HK-2 (cell line): ENCODE results near the gene POLR2A.

Experiments used
- DNase-seq: peaks from one replicate; pipeline ENCODE4 v3.0.0-alpha.2; 2018; ENCODE audit not compliant: unreplicated experiment

Gene POLR2A

DNA sequence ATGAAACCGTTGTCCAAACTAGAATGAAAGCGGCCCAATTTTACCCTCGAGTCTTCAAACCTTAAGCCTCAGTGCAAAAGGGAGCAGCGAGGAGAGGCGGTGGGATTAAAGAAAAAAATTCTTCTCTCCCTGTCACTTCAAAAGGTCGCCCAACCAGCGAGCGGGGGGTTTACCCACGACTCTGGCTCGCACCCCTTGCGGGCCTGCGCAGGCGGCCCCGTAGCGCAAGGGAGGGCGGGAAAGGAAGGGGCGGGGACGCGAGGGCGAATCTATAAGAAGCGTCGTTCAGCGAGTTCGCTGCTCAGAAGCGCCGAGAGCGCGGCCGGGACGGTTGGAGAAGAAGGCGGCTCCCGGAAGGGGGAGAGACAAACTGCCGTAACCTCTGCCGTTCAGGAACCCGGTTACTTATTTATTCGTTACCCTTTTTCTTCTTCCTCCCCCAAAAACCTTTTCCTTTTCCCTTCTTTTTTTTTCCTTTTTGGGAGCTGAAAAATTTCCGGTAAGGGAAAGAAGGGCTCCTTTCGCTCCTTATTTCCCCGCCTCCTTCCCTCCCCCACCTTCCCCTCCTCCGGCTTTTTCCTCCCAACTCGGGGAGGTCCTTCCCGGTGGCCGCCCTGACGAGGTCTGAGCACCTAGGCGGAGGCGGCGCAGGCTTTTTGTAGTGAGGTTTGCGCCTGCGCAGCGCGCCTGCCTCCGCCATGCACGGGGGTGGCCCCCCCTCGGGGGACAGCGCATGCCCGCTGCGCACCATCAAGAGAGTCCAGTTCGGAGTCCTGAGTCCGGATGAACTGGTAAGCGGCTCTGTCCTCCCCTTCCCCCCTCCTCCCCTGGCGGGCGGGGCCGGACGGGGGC is at the start of gene POLR2A:
Gene POLR2A (plus strand): TSS at position 300 of the 852 bp plus-strand sequence.
- DNase-seq: peak; percentile 98

DNA sequence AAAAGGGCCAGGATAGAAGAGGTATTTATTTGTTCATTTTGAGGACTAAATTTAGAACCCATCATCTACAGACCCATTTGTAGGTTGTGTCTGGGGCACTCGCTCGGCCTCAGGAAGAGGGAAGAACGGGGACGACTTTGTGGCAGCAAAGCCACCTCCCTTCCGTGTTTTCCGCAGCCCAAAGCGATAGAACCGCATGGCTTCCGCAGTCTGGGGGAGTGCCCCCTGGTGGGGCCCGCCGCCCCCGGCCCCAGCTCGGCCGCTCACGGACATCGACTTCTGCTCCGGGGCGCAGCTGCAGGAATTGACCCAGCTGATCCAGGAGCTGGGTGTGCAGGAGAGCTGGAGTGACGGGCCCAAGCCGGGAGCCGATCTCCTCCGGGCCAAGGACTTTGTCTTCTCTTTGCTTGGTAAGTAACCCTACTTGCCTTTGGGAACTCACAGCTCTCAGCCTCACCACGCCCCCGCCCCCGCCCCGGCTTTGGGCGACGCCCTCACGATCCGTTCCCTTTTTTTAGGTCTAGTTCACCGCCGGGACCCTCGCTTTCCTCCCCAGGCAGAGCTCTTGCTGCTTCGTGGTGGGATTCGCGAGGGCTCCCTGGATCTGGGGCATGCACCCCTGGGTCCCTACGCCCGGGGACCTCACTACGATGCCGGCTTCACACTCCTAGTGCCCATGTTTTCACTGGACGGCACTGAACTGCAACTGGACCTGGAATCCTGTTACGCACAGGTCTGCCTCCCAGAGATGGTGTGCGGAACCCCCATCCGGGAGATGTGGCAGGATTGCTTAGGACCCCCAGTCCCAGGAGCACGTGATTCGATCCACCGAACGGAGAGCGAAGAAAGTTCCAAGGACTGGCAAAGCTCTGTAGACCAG is 48.2 kb upstream of the POLR2A start:
- peak; percentile 68 for DNase-seq

- DNase-seq: peak; percentile 73
Observed at GRCh38 chr17:7436556-7437368, 47.4 kb upstream of the POLR2A start.

- no peak for DNase-seq
Observed at GRCh38 chr17:7437369-7437863, 46.8 kb upstream of the POLR2A start.

DNA sequence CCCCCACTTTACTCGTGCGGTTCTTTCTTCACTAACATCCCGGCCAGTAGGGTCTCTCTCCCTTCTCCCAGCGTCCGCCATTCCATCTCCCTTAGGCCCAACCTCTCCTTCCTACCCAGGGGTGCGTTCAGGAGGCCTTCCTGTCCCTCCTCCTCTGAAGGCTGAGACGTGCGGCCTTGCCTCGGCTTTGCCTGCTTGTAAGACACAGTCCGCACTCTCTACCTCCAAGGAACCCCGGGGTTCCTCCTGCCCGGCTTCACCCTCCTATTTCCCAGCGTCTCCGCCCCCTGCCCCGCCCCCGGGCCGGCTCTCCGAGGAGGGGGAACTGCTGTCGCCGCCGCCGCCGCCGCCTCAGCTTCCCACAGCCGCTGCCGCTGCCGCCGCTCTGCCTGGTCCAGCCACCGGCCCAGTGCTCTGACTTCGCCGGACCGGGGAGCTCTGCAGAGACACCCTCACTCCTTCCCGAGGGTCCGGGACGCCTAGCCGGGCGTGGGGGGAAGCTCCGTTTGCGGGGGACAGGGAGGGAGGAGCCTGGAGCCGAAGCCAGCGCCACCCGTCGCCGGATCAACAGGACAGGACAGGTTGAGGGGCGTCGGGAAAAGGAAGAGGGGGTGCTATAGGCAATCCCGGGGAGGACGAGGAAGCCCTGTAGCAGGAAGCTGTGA is 46.1 kb upstream of the POLR2A start:
- DNase-seq: no peak

- DNase-seq: no peak
Observed at GRCh38 chr17:7438656-7439460, 45.3 kb upstream of the POLR2A start.

- DNase-seq: no peak
Observed at GRCh38 chr17:7439462-7440112, 44.6 kb upstream of the POLR2A start, which contains the start of gene FGF11. Gene FGF11 (plus strand): TSS chr17:7439512. CDS start chr17:7439621, 109 bp downstream.

- peak; percentile 78 for DNase-seq
Observed at GRCh38 chr17:7440113-7440833, 43.9 kb upstream of the POLR2A start.

DNA sequence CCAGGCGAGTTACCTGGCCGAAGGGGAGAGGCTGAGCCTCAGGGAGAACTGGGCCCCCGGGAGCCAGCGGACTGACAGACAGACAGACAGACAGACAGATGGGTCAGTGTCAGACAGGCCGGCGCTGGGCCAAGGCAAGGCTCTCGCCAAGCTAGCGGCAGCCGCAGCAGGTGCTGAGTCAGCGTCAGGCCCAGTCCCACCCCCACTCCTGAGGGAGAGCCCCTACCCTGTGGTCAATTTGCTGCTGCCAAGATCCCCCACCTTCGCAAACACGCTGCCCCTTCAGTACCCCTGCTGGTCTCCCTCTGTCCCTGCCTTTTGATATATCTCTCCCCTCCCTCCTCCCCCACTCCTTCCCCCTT is 43.4 kb upstream of the POLR2A start:
- DNase-seq: peak; percentile 85

GRCh38 chr17:7441266-7441665 is 42.9 kb upstream of the POLR2A start:
- DNase-seq: no peak

GRCh38 chr17:7442142-7442541 is 42.0 kb upstream of the POLR2A start:
- DNase-seq: no peak

GRCh38 chr17:7443499-7444485 is 40.4 kb upstream of the POLR2A start:
- DNase-seq: no peak

DNA sequence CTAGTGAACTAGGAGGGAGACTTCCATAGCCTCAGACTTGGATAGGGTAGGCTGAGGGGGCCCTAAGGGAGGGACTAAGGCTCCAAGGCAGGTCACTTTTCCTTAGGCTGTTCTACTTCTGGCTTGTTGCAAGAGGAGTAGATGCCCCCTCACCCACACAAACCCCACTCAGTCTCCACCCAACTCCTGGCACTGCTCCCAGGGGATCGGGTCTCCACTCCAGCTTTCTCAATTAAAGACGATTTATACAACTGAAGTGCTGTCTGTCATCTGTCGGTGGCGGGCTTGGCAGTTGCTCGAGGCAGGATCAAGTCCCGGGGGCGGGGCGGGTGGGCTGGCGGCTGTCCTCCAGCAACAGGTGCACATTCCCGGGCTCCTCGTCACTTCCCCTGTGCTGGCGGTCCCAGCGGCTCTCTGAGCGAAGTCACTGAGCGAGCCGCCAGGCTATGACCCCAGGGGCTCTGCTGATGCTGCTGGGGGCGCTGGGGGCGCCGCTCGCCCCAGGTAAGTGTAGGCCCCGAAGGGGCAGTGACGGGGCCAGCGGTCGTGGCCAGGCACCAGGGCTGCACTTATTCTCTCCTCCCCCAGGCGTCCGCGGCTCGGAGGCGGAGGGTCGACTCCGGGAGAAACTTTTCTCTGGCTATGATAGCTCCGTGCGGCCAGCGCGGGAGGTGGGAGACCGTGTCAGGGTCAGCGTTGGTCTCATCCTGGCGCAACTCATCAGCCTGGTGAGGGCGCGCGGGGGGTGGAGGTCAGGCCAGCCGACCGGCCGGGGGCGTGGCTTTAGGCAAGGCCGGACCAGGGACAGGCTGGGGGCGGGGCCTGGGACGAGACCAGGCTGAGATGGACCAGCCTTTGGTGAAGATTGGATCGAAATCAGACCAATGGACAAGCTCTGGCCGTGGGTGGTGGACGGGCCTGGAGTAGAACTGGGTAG is 39.2 kb upstream of the POLR2A start, which contains the start of gene CHRNB1:
Gene CHRNB1 (plus strand): TSS at position 380 of the 937 bp plus-strand sequence. CDS start 67 bp downstream, at position 447.
- peak; percentile 55 for DNase-seq

DNA sequence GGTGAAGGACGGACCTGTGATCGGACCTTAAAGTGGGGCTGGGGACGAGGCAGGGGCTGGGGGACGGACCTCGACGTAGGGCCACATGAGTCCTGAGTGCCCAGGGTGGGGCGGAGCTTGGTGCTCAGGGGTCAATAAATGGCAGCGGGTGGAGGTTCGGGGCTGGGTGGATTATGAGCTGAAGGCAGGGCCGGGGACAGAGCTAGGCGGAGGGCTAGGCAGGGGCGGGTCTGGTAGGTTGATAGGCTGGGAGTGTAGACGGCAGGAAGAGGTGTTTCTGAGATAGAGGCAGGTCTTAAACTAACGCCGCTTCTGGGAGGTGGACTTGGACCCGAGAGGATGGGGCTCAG is 38.6 kb upstream of the POLR2A start:
- DNase-seq: peak; percentile 49

GRCh38 chr17:7448461-7448860 is 35.7 kb upstream of the POLR2A start:
- DNase-seq: no peak

DNA sequence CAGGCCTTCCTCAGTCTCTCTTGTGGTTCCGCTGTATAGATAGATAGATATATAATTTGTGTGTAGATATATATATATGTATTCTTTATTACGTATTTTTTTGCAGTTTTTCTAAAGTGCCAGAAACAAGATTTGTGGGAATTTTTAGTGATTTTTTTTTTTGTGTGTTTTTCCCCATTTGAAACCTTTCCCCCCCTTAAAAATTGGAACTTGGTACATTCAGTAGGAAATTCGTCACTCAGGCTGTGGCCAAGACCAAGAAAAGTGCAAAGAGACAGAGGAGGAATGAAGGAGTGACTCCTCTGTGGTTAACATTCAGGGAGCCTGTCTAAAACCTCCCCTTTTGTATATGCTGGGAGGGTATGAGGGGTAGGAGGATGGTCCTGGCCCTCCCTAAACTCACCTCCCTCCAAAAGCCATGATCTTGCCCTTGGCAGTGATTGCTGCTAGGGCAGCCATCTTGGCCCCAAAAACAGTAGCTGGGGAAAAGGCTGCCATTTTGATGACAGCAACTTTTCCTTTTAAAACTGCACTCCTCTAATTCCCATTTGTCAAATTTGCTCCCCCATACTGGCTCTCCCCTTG is 24.1 kb upstream of the POLR2A start:
- no peak for DNase-seq
